ENCODE results near the gene TMEM243.
"Not testable (repeated sequence)": the region's sequence is repeated elsewhere in the genome, so short reads cannot be mapped to it uniquely, and the experiment has no call there.

Gene TMEM243

GRCh38 chr7:87210506-87210905 is 9.0 kb downstream of the TMEM243 start:
- no peak for DNase-seq

- no peak for DNase-seq
Measured at GRCh38 chr7:87209295-87209924, 10.1 kb downstream of the TMEM243 start.

- DNase-seq: no peak
Measured at GRCh38 chr7:87206361-87206760, 13.2 kb downstream of the TMEM243 start.

- not testable (repeated sequence) for DNase-seq
Measured at GRCh38 chr7:87205701-87206100, 13.8 kb downstream of the TMEM243 start.

GRCh38 chr7:87204933-87205332 is 14.6 kb downstream of the TMEM243 start:
- no peak for DNase-seq

- not testable (repeated sequence) for DNase-seq
Measured at GRCh38 chr7:87203929-87204328, 15.6 kb downstream of the TMEM243 start.

- no peak for DNase-seq
Measured at GRCh38 chr7:87202705-87203104, 16.8 kb downstream of the TMEM243 start.

GRCh38 chr7:87202208-87202607 is 17.3 kb downstream of the TMEM243 start:
- no peak for DNase-seq

- no peak for DNase-seq
Measured at GRCh38 chr7:87199700-87200450, 19.7 kb downstream of the TMEM243 start.

GRCh38 chr7:87199241-87199640 is 20.3 kb downstream of the TMEM243 start:
- no peak for DNase-seq

GRCh38 chr7:87193912-87194311 is 25.6 kb downstream of the TMEM243 start:
- no peak for DNase-seq

- DNase-seq: no peak
Measured at GRCh38 chr7:87192784-87193487, 26.6 kb downstream of the TMEM243 start.

- DNase-seq: no peak
Measured at GRCh38 chr7:87190783-87191182, 28.7 kb downstream of the TMEM243 start.

- DNase-seq: no peak
Measured at GRCh38 chr7:87188930-87189329, 30.6 kb downstream of the TMEM243 start.

GRCh38 chr7:87187120-87187519 is 32.4 kb downstream of the TMEM243 start:
- no peak for DNase-seq

- DNase-seq: no peak
Measured at GRCh38 chr7:87179180-87179579, 40.4 kb downstream of the TMEM243 start.

- no peak for DNase-seq
Measured at GRCh38 chr7:87178320-87178719, 41.2 kb downstream of the TMEM243 start.

GRCh38 chr7:87173471-87173870 is 46.1 kb downstream of the TMEM243 start:
- no peak for DNase-seq

- DNase-seq: no peak
Measured at GRCh38 chr7:87171282-87171934, 48.1 kb downstream of the TMEM243 start.

- DNase-seq: no peak
Measured at GRCh38 chr7:87170828-87171227, 48.7 kb downstream of the TMEM243 start.

GRCh38 chr7:87164433-87164832 is 55.1 kb downstream of the TMEM243 start:
- no peak for DNase-seq

- no peak for DNase-seq
Measured at GRCh38 chr7:87159538-87159937, 60.0 kb downstream of the TMEM243 start.

- DNase-seq: no peak
Measured at GRCh38 chr7:87156709-87157108, 62.8 kb downstream of the TMEM243 start.

All from activated naive CD4-positive, alpha-beta T cell treated with anti-CD3 and anti-CD28 coated beads, Interleukin-2, amount 50 U/mL, for 16 hours (primary cell).